GM10847 (cell line): ENCODE measurements around the gene EVL.

Experiments
- POLR2A ChIP-seq: IDR thresholded peaks from 2 replicates; pipeline ENCODE4 v1.6.1; 2011; ENCODE audit not compliant: insufficient read length; ENCODE audit errors: extremely low read depth

Gene EVL

GRCh38 chr14:100132903-100133510 is 67.8 kb downstream of the EVL start:
- TF ChIP-seq POLR2A = no peak

GRCh38 chr14:100134586-100134985 is 69.4 kb downstream of the EVL start:
- TF ChIP-seq POLR2A = no peak

- TF ChIP-seq POLR2A = no peak
Measured at GRCh38 chr14:100135073-100135472, 69.9 kb downstream of the EVL start.

- TF ChIP-seq POLR2A = no peak
Measured at GRCh38 chr14:100135784-100136183, 70.6 kb downstream of the EVL start.

- no peak for TF ChIP-seq POLR2A
Measured at GRCh38 chr14:100137173-100137572, 72.0 kb downstream of the EVL start.

DNA sequence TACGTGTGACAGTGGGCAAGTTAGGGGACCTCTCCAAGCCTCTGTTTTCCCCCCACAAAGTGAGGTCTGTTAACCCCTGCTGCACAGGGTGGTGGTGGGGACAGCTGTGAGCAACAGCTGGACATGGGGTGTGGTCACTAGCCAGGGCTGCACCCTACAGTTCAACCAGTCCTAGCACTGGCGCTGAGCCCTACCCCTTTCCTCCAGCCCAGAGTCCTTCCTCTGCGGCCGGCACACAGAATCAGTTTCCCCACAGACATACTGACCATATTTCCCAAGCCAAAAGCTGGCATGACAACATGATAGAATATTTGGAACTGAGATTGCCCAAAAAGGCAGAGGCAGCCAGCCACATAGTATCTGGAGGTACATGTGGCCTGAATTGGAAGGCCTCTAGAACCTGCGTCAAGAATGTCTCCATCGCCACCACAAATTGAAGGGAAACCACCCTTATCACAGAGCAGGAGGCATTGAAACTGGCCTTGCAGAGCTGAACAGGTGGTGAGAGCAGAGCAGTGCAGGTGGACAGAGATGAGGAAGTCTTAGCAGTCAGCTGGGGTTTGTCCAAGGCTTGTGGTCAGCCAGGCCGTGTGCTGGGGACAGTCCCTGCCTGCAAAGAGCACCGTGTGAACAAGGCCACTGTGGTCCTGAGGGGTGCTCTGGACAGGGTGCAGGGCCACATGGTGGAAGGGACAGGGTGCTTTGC is 73.0 kb downstream of the EVL start:
- no peak for TF ChIP-seq POLR2A

GRCh38 chr14:100138955-100139354 is 73.7 kb downstream of the EVL start:
- no peak for TF ChIP-seq POLR2A

- no peak for TF ChIP-seq POLR2A
Measured at GRCh38 chr14:100140452-100141078, 75.3 kb downstream of the EVL start.

DNA sequence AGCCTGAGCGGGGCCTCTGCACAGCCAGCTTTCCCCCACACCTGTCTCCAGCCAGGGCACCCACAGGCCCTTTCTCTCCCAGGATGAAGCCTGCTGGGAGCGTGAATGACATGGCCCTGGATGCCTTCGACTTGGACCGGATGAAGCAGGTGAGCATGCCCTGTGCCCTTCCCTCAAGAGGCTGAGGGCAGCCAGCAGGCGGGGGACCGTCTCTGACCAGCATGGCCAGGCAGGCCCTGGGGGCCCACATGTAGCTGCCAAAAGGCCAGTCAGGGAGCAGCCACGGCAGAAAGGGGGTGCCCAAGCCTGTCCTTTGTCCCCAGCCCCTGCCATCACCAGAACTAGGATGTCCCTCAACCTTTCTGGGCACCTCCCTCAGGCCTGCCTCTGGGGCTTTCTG is 75.9 kb downstream of the EVL start:
- no peak for TF ChIP-seq POLR2A

DNA sequence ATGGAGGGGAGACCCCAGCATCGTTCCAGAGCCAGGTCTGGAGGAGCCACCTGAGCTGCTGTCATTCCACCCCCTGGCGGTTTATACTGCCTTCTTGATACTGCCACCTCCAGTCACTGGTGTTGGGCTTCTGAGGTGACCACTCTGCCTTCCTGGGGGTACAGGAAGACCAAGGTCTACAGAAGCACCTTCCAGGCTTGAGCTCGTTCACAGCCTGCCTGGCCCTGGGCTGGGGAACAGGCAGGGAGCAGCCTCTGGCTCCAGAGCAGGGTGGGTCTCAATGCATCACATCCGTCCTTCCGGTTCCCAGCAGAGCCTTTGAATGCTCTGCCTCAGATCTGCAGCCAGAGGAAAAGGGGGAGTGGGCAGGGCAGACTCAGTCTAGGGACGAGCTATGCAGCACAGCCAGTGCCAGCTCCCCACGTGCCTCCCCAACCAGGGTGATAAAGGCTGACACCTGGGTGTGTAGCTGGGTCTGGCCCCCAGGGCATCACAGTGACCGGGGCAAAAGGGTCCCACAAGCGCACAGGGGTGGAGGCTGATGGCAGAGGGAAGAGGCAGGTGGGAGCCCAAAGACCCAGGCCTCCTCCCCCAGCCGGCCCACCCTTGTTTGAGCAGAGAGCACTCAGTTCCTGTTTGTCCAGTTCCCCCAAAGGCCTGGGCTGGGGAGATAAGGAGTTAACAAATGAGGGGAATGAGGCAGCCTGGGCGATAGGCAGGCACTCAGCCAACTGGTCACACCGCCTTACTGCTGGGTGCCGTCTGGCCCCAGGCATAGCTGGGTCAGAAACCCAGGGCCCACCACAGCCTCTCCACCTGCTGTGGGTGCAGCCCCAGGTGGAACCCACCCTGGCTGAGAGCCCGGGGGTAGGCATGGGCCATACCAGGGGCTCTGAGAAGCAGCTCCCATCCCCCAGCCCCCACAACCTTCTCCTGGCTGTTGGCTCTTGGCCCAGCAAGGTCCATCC is 77.1 kb downstream of the EVL start:
- TF ChIP-seq POLR2A = no peak

DNA sequence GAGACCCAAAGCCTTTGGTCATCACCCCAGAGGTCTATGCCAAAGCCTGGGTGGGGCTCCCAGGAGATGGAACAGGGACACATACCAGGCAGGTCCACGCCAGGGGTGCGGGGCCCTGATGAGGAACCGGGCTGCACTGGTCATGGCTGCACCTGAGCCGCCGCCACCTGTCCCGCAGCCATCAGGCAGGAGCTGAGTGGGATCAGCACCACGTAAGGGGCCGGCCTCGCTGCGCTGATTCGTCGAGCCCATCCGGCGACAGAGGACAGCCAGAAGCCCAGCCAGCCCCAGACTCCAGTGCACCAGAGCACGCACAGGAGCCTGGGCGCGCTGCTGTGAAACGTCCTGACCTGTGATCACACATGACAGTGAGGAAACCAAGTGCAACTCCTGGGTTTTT is 78.3 kb downstream of the EVL start:
- no peak for TF ChIP-seq POLR2A

GRCh38 chr14:100143934-100144333 is 78.7 kb downstream of the EVL start:
- TF ChIP-seq POLR2A = no peak

DNA sequence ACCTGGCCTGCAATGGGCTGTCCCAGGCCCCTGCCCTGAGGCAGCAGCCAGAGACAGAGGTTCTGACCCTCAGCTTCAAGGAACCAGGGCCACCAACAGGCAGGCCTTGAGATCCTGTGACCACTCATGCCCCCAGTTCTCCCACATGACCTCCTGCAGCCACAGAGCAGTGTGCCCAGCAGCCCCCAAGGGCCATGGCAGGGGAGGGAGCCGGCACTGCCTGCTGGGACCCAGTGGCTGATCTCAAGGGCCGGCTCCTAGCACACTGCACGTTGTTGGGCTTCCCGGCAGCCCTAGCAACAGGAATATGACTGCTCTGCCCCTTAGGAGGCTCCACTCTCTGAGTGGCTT is 79.4 kb downstream of the EVL start:
- TF ChIP-seq POLR2A = no peak

DNA sequence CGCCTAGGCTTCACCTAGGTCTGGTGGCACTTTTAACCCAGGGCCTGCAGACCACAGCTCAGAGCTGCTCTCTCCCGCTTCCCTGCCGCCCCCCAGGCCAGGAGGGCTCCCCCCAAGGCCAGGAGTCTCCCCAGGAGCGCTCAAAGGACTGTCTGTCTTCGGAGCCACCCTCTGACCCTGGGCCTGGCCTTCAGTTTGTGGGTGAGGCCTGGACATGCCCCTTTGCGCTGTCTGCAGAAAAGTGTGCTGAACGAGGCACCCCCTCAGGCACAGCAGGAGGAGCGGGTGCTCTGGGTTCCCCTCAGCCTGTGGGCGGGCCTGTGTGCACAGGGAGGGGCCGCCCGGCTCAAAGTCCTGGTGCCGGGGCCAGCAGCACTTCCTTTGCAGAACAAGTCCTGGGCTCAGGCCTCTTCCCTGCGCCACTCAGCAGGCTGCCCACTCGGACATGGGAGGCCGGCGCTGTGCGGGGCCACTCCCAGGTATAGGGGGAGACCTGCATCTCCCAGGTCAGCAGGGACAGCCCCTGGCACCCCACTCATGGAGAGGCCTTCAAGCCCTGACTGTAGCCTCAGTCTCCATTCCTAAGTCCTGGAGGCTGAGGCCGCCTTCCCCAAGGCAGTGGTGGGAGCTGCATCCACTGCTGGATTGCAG is 79.9 kb downstream of the EVL start:
- TF ChIP-seq POLR2A = no peak
